Neural cell (in vitro differentiated cells): ENCODE data around the gene PTEN. TPM values are rescaled to one million over a fixed set of nuclear protein-coding genes. Genes with fewer than 3 reads are reported as not detected.

Experiments used
- H2AFZ ChIP-seq: fragments of 200-600, 300-800 bp; sonication (generic), shearing (Covaris generic); 2 replicates; pipeline ENCODE4 v1.6.0; 2014; ENCODE audit warnings: low read depth, mild to moderate bottlenecking, antibody characterized with exemption, low read length, moderate library complexity
- H3F3A ChIP-seq: fragments of 200-600 bp; shearing (Covaris generic); 2 replicates; pipeline ENCODE4 v1.6.1; 2016; ENCODE audit warnings: mild to moderate bottlenecking, moderate library complexity, mixed read lengths, antibody characterized with exemption, low read length; ENCODE audit not compliant: insufficient read depth, poor library complexity, severe bottlenecking
- H3K27ac ChIP-seq: fragments of 200-600, 300-800 bp; sonication (generic), shearing (Covaris generic); 2 replicates; pipeline ENCODE4 v1.5.1; 2014; ENCODE audit warnings: mild to moderate bottlenecking, low read length, moderate library complexity
- H3K27me3 ChIP-seq: fragments of 300-800, 200-600 bp; sonication (generic), shearing (Covaris generic); 2 replicates; pipeline ENCODE4 v1.6.0; 2014; ENCODE audit warnings: mild to moderate bottlenecking, low read depth, low read length, moderate library complexity; ENCODE audit not compliant: insufficient read depth
- H3K36me3 ChIP-seq: fragments of 300-800, 200-600 bp; sonication (generic), shearing (Covaris generic); 2 replicates; pipeline ENCODE4 v1.5.1; 2014; ENCODE audit warnings: mild to moderate bottlenecking, antibody characterized with exemption, low read length, moderate library complexity; ENCODE audit not compliant: insufficient read depth
- H3K4me2 ChIP-seq: fragments of 300-800, 200-600 bp; sonication (generic), shearing (Covaris generic); 2 replicates; pipeline ENCODE4 v1.6.0; 2014; ENCODE audit warnings: mild to moderate bottlenecking, low read length
- H3K4me3 ChIP-seq: fragments of 300-800, 200-600 bp; sonication (generic), shearing (Covaris generic); 2 replicates; pipeline ENCODE4 v1.5.1; 2014; ENCODE audit warnings: mild to moderate bottlenecking, low read length, moderate library complexity
- H3K79me2 ChIP-seq: fragments of 200-600 bp; shearing (Covaris generic); replicated peaks from 2 replicates; pipeline ENCODE4 v1.6.0; 2014; ENCODE audit warnings: mild to moderate bottlenecking, low read length, moderate library complexity; ENCODE audit not compliant: insufficient read depth
- H3K9ac ChIP-seq: fragments of 300-800, 200-600 bp; sonication (generic), shearing (Covaris generic); 2 replicates; pipeline ENCODE4 v1.6.1; 2016; ENCODE audit warnings: mild to moderate bottlenecking, low read length, mixed read lengths
- H3K9me2 ChIP-seq: fragments of 200-600 bp; shearing (Covaris generic); 2 replicates; pipeline ENCODE4 v1.6.1; 2016; ENCODE audit warnings: mild to moderate bottlenecking, low read length, mixed read lengths; ENCODE audit not compliant: insufficient read depth
- H3K9me3 ChIP-seq: fragments of 200-600, 300-800 bp; sonication (generic), shearing (Covaris generic); 2 replicates; pipeline ENCODE4 v1.6.1; 2016; ENCODE audit warnings: mild to moderate bottlenecking, mixed run types, low read length, moderate library complexity, mixed read lengths
- H4K20me1 ChIP-seq: fragments of 200-600 bp; shearing (Covaris generic); 2 replicates; pipeline ENCODE4 v1.6.1; 2016; ENCODE audit warnings: mild to moderate bottlenecking, mixed run types; ENCODE audit not compliant: insufficient read depth
- EP300 ChIP-seq: fragments of 450-650 bp; conservative IDR thresholded peaks from 2 replicates; pipeline ENCODE4 v1.6.1; 2014; ENCODE audit warnings: antibody characterized with exemption, mild to moderate bottlenecking, moderate library complexity; ENCODE audit not compliant: poor library complexity, severe bottlenecking
- EZH2 ChIP-seq: fragments of 200-600, 300-800 bp; shearing (Covaris generic), sonication (generic); IDR thresholded peaks from 2 replicates; pipeline ENCODE4 v1.6.1; 2014; ENCODE audit warnings: antibody characterized with exemption, low read length, borderline replicate concordance, mild to moderate bottlenecking; ENCODE audit not compliant: insufficient read depth, poor library complexity, severe bottlenecking
- MXI1 ChIP-seq: fragments of 450-650 bp; conservative IDR thresholded peaks from 2 replicates; pipeline ENCODE4 v1.6.1; 2014; ENCODE audit warnings: antibody characterized with exemption, mild to moderate bottlenecking; ENCODE audit not compliant: poor library complexity, severe bottlenecking
- POLR2AphosphoS5 ChIP-seq: IDR thresholded peaks from 2 replicates; pipeline ENCODE4 v1.6.1; 2012
- RAD21 ChIP-seq: fragments of 450-650 bp; conservative IDR thresholded peaks from 2 replicates; pipeline ENCODE4 v1.6.1; 2014; ENCODE audit warnings: antibody characterized with exemption, mild to moderate bottlenecking, moderate library complexity
- REST ChIP-seq: IDR thresholded peaks from 2 replicates; pipeline ENCODE4 v1.6.1; 2012; ENCODE audit warnings: borderline replicate concordance
- SMC3 ChIP-seq: fragments of 450-650 bp; conservative IDR thresholded peaks from 2 replicates; pipeline ENCODE4 v1.6.1; 2014; ENCODE audit warnings: antibody characterized with exemption, mild to moderate bottlenecking, moderate library complexity; ENCODE audit not compliant: poor library complexity
- TAF1 ChIP-seq: IDR thresholded peaks from 2 replicates; pipeline ENCODE4 v1.6.1; 2012; ENCODE audit warnings: low read depth
- polyA plus RNA-seq: library from polyadenylated mRNA; depleted of rRNA; stranded (reverse); fragments of >200 nt; gene quantifications from 2 replicates; pipeline ENCODE4 v1.2.3, GENCODE V29; 2014
- TF ChIP-seq, protein P1 (sequence below): fragments of 450-650 bp; IDR thresholded peaks from 2 replicates; pipeline ENCODE4 v1.5.1; 2014; ENCODE audit warnings: antibody characterized with exemption, mild to moderate bottlenecking, moderate library complexity; ENCODE audit not compliant: poor library complexity, severe bottlenecking

The PTEN gene
- polyA plus RNA-seq, 1 donor from 2014 or later = 47.3 TPM

GRCh38 chr10:88012641-88013040 is 149.2 kb downstream of the PTEN start:
- no peaks in the 10 kb centered on the region for H3K79me2 ChIP-seq
- no peaks in the 10 kb centered on the region for H3F3A ChIP-seq
- H3K4me2 ChIP-seq = no peak overlapping the region
- no peaks in the 10 kb centered on the region for H3K9me3 ChIP-seq
- H3K4me3 ChIP-seq = no peak overlapping the region
- H3K9ac ChIP-seq = no peak overlapping the region
- TF ChIP-seq RAD21 (no peak), TAF1 (no peak), EZH2 (no peak), REST (no peak), MXI1 (no peak), SMC3 (no peak), POLR2AphosphoS5 (no peak), EP300 (no peak)
- TF ChIP-seq, protein P1, sequence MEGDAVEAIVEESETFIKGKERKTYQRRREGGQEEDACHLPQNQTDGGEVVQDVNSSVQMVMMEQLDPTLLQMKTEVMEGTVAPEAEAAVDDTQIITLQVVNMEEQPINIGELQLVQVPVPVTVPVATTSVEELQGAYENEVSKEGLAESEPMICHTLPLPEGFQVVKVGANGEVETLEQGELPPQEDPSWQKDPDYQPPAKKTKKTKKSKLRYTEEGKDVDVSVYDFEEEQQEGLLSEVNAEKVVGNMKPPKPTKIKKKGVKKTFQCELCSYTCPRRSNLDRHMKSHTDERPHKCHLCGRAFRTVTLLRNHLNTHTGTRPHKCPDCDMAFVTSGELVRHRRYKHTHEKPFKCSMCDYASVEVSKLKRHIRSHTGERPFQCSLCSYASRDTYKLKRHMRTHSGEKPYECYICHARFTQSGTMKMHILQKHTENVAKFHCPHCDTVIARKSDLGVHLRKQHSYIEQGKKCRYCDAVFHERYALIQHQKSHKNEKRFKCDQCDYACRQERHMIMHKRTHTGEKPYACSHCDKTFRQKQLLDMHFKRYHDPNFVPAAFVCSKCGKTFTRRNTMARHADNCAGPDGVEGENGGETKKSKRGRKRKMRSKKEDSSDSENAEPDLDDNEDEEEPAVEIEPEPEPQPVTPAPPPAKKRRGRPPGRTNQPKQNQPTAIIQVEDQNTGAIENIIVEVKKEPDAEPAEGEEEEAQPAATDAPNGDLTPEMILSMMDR = no peak
- no peaks in the 10 kb centered on the region for H3K9me2 ChIP-seq
- no peaks in the 10 kb centered on the region for H3K36me3 ChIP-seq
- no peaks in the 10 kb centered on the region for H4K20me1 ChIP-seq
- H3K27me3 ChIP-seq = no peaks in the 10 kb centered on the region
- no peak overlapping the region for H2AFZ ChIP-seq
- H3K27ac ChIP-seq = no peak overlapping the region

DNA sequence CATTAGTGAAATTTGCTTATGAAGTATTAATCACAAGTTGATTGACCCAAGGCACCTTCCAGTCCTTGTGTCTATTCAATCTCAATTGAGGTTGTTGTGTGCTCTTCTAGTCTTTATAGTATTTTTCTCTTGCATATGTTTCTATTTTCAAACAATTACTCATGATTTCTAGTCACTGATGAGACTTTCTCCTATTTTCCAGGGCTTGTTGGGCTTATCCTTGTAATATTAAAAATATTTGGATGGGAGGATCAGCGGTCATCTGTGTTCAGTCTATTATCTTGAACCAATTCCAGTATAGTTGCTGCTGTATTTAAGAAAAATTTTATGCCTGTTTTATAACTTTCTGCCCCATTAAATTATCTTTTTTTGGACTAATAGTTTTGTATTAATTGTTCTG is 154.4 kb downstream of the PTEN start:
- no peak overlapping the region for H3K4me2 ChIP-seq
- TF ChIP-seq MXI1 (no peak), EP300 (no peak), SMC3 (no peak), REST (no peak), TAF1 (no peak), EZH2 (no peak), POLR2AphosphoS5 (no peak), RAD21 (no peak)
- TF ChIP-seq, protein P1 = no peak
- H3K4me3 ChIP-seq = no peak overlapping the region
- no peaks in the 10 kb centered on the region for H3K9me2 ChIP-seq
- H3K27me3 ChIP-seq = no peaks in the 10 kb centered on the region
- no peaks in the 10 kb centered on the region for H3K9me3 ChIP-seq
- no peaks in the 10 kb centered on the region for H3K79me2 ChIP-seq
- no peaks in the 10 kb centered on the region for H3K36me3 ChIP-seq
- H3K27ac ChIP-seq = no peak overlapping the region
- H3K9ac ChIP-seq = no peak overlapping the region
- no peaks in the 10 kb centered on the region for H4K20me1 ChIP-seq
- H2AFZ ChIP-seq = no peak overlapping the region
- H3F3A ChIP-seq = no peaks in the 10 kb centered on the region
